Measurements from ENCODE around the gene WDR45B. TPM values are rescaled to one million over a fixed set of nuclear protein-coding genes. Genes with fewer than 3 reads are reported as not detected.

The WDR45B gene
- total and polyA plus RNA-seq, 11 donors: 23.5 to 60.7 (median 40.1) TPM

- Histone ChIP-seq H3K9me3 (no peaks in the 10 kb centered on the region), H3K4me1 (peaks cover 0 to 40% (median 20%) of the 10 kb centered on the region in 12 donors), H3K36me3 (peaks cover 0 to 11% (median 6%) of the 10 kb centered on the region in 9 donors), H3K27me3 (no peaks in the 10 kb centered on the region), H3K4me3 (peak overlapping the region in 10 of 12 donors; percentile 26 to 78 (median 52)), H3K27ac (peak overlapping the region in 9 of 12 donors; percentile 50 to 99 (median 69))
- intact Hi-C loops (cut with DNase I): loop anchor here in 3 of 10 donors (1.0 to 5.0 kb wide), 5 partner anchors 49 to 103 kb away; partner anchors contain the start of genes FN3KRP (in 2 of the 3), RAB40B (in 2 of the 3) and TBCD (in 1 of the 3)
- TF ChIP-seq POLR2A (IDR thresholded peaks at IDR 0.05) (no peak), CTCF (IDR thresholded peaks at IDR 0.05) (no peak)
- ATAC-seq (peak; percentile 3 to 23 (median 18)), DNase-seq (peak; percentile 63 to 80 (median 71))
- WGBS, 4 donors: 8 to 15% (median 12%) methylated on average over 16 to 22 of the region's 37 CpGs
Observed at GRCh38 chr17:82648742-82649331, 593 bp upstream of the WDR45B start.

GRCh38 chr17:82647593-82648164, 565 bp downstream of the WDR45B start:
- WGBS, 4 donors: 1 to 2% (median 1%) methylated on average over 28 to 54 of the region's 54 CpGs
- intact Hi-C loops (cut with DNase I): loop anchor here in 3 of 10 donors (1.0 to 5.0 kb wide), 5 partner anchors 51 to 105 kb away; partner anchors contain the start of genes FN3KRP (in 2 of the 3), RAB40B (in 2 of the 3) and TBCD (in 1 of the 3)

GRCh38 chr17:82645516-82645915, 2.7 kb downstream of the WDR45B start:
- peaks cover 0 to 45% (median 37%) of the 10 kb centered on the region in 9 donors for H3K36me3 ChIP-seq
- intact Hi-C loops (cut with DNase I): loop anchor here in 2 of 10 donors (5.0 kb wide), 2 partner anchors 72 to 107 kb away; partner anchors contain the start of genes FN3KRP (in 1 of the 2) and TBCD (in 1 of the 2)
- H3K4me1 ChIP-seq: peaks cover 0 to 39% (median 20%) of the 10 kb centered on the region in 12 donors
- DNase-seq (no peak), ATAC-seq (no peak)
- no peak overlapping the region for H3K4me3 ChIP-seq
- H3K9me3 ChIP-seq: no peaks in the 10 kb centered on the region
- H3K27ac ChIP-seq: no peak overlapping the region
- TF ChIP-seq POLR2A (IDR thresholded peaks at IDR 0.05) (no peak), CTCF (IDR thresholded peaks at IDR 0.05) (no peak)
- no peaks in the 10 kb centered on the region for H3K27me3 ChIP-seq
- WGBS, 4 donors: 87 to 96% (median 95%) methylated on average over 4 of the region's 4 CpGs

More at GRCh38 chr17:82647593-82648164, 565 bp downstream of the WDR45B start:
- no peaks in the 10 kb centered on the region for H3K9me3 ChIP-seq
- ATAC-seq (peak in 1 of 4 donors; percentile 36), DNase-seq (peak in 1 of 5 donors; percentile 48)
- H3K36me3 ChIP-seq: peaks cover 0 to 23% (median 18%) of the 10 kb centered on the region in 9 donors
- H3K4me1 ChIP-seq: peaks cover 0 to 40% (median 20%) of the 10 kb centered on the region in 12 donors
- peak overlapping the region; percentile 76 to 100 (median 98) for H3K4me3 ChIP-seq
- H3K27ac ChIP-seq: peak overlapping the region; percentile 87 to 99 (median 96)
- TF ChIP-seq CTCF (IDR thresholded peaks at IDR 0.05) (peak in 1 of 12 donors; percentile 8), POLR2A (IDR thresholded peaks at IDR 0.05) (no peak)
- H3K27me3 ChIP-seq: no peaks in the 10 kb centered on the region

- H3K27ac ChIP-seq: no peak overlapping the region
- H3K9me3 ChIP-seq: no peaks in the 10 kb centered on the region
- intact Hi-C loops (cut with DNase I): no loop called here
- H3K4me1 ChIP-seq: peaks cover 0 to 38% (median 20%) of the 10 kb centered on the region in 12 donors
- H3K36me3 ChIP-seq: peaks cover 0 to 55% (median 43%) of the 10 kb centered on the region in 9 donors
- DNase-seq (no peak), ATAC-seq (no peak)
- 77 to 86% (median 85%) methylated on average over 5 of the region's 5 CpGs for WGBS, 4 donors
- H3K4me3 ChIP-seq: no peak overlapping the region
- TF ChIP-seq CTCF (IDR thresholded peaks at IDR 0.05) (no peak), POLR2A (IDR thresholded peaks at IDR 0.05) (no peak)
- H3K27me3 ChIP-seq: no peaks in the 10 kb centered on the region
Observed at GRCh38 chr17:82644148-82644547, 4.1 kb downstream of the WDR45B start.
